Measurements from ENCODE around the gene SAC3D1.
"Not testable (repeated sequence)": the region's sequence is repeated elsewhere in the genome, so short reads cannot be mapped to it uniquely, and the experiment has no call there.

Gene SAC3D1

GRCh38 chr11:65040847-65041622, at the start of gene SAC3D1:
Gene SAC3D1 (plus strand): TSS chr11:65041210. CDS start chr11:65041293, 83 bp downstream.
- DNase-seq (ENCODE audit: low spot score), result peak; percentile 95

GRCh38 chr11:64994318-64994717, 46.7 kb upstream of the SAC3D1 start:
- no peak for DNase-seq (ENCODE audit: low spot score)

GRCh38 chr11:64996327-64996709, 44.7 kb upstream of the SAC3D1 start:
- DNase-seq (ENCODE audit: low spot score), result no peak

- peak; percentile 74 for DNase-seq (ENCODE audit: low spot score)
Measured at GRCh38 chr11:64996710-64997380, 44.2 kb upstream of the SAC3D1 start, which contains the start of gene BATF2. Gene BATF2 (minus strand): TSS chr11:64996971. CDS start chr11:64996914, 57 bp downstream.

GRCh38 chr11:64998141-64998540, 42.9 kb upstream of the SAC3D1 start:
- DNase-seq (ENCODE audit: low spot score), result no peak

GRCh38 chr11:64998690-64999431, 42.1 kb upstream of the SAC3D1 start:
- no peak for DNase-seq (ENCODE audit: low spot score)

GRCh38 chr11:64999478-64999877, 41.5 kb upstream of the SAC3D1 start:
- no peak for DNase-seq (ENCODE audit: low spot score)

- DNase-seq (ENCODE audit: low spot score), result no peak
Measured at GRCh38 chr11:65002706-65003105, 38.3 kb upstream of the SAC3D1 start.

- DNase-seq (ENCODE audit: low spot score), result peak; percentile 66
Measured at GRCh38 chr11:65003282-65003681, 37.7 kb upstream of the SAC3D1 start.

GRCh38 chr11:65003968-65004367, 37.0 kb upstream of the SAC3D1 start:
- DNase-seq (ENCODE audit: low spot score), result not testable (repeated sequence)

GRCh38 chr11:65008016-65008415, 33.0 kb upstream of the SAC3D1 start:
- no peak for DNase-seq (ENCODE audit: low spot score)

- no peak for DNase-seq (ENCODE audit: low spot score)
Measured at GRCh38 chr11:65008873-65009272, 32.1 kb upstream of the SAC3D1 start.

- DNase-seq (ENCODE audit: low spot score), result peak; percentile 96
Measured at GRCh38 chr11:65013130-65013887, 27.7 kb upstream of the SAC3D1 start.

- DNase-seq (ENCODE audit: low spot score), result peak; percentile 94
Measured at GRCh38 chr11:65013888-65014725, 26.9 kb upstream of the SAC3D1 start, which contains the start of gene ARL2. Gene ARL2 (plus strand): TSS chr11:65014160. CDS start chr11:65014208, 48 bp downstream.

GRCh38 chr11:65014726-65015227, 26.2 kb upstream of the SAC3D1 start:
- DNase-seq (ENCODE audit: low spot score), result no peak

GRCh38 chr11:65016705-65017104, 24.3 kb upstream of the SAC3D1 start:
- no peak for DNase-seq (ENCODE audit: low spot score)

- no peak for DNase-seq (ENCODE audit: low spot score)
Measured at GRCh38 chr11:65017937-65018336, 23.1 kb upstream of the SAC3D1 start.

- no peak for DNase-seq (ENCODE audit: low spot score)
Measured at GRCh38 chr11:65019824-65020223, 21.2 kb upstream of the SAC3D1 start.

- no peak for DNase-seq (ENCODE audit: low spot score)
Measured at GRCh38 chr11:65021003-65021402, 20.0 kb upstream of the SAC3D1 start.

- no peak for DNase-seq (ENCODE audit: low spot score)
Measured at GRCh38 chr11:65021509-65021908, 19.5 kb upstream of the SAC3D1 start.

- DNase-seq (ENCODE audit: low spot score), result not testable (repeated sequence)
Measured at GRCh38 chr11:65023502-65023901, 17.5 kb upstream of the SAC3D1 start.

Data from AG20443 (cell line).